ENCODE measurements around the gene KDM5A.

DNA sequence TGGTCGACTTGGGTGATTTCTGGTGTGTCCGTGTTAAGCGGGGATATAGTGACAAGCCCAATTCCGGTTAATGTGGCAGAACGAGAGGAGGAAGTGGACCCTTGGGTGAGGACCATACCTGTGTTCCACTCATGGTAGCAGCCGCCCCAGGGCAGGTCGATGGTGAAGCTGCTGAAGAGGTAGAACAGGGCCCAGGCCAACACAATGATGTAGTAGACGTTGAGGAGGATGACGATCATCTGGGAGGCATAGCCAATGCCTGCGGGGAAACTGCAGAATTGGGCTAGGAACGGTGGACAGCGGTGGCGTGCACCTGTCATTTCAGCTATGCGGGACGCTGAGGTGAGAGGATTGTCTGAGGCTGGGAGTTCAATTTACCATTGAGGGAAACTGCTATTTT is 146.6 kb downstream of the KDM5A start:
- TF ChIP-seq, protein P1, sequence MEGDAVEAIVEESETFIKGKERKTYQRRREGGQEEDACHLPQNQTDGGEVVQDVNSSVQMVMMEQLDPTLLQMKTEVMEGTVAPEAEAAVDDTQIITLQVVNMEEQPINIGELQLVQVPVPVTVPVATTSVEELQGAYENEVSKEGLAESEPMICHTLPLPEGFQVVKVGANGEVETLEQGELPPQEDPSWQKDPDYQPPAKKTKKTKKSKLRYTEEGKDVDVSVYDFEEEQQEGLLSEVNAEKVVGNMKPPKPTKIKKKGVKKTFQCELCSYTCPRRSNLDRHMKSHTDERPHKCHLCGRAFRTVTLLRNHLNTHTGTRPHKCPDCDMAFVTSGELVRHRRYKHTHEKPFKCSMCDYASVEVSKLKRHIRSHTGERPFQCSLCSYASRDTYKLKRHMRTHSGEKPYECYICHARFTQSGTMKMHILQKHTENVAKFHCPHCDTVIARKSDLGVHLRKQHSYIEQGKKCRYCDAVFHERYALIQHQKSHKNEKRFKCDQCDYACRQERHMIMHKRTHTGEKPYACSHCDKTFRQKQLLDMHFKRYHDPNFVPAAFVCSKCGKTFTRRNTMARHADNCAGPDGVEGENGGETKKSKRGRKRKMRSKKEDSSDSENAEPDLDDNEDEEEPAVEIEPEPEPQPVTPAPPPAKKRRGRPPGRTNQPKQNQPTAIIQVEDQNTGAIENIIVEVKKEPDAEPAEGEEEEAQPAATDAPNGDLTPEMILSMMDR (IDR thresholded peaks at IDR 0.05; ENCODE audit: poor library complexity) = no peak
- TF ChIP-seq EZH2 (IDR thresholded peaks at IDR 0.05; ENCODE audit: borderline replicate concordance) = no peak
